HG02678 (cell line): Measurements from ENCODE around the gene NOTUM.

Experiments used
- ATAC-seq: cut with Tn5 transposase; IDR thresholded peaks from one replicate; pipeline ENCODE4 v1.9.1; 2021; ENCODE audit warnings: mild to moderate bottlenecking, moderate library complexity; ENCODE audit not compliant: unreplicated experiment

Gene NOTUM

DNA sequence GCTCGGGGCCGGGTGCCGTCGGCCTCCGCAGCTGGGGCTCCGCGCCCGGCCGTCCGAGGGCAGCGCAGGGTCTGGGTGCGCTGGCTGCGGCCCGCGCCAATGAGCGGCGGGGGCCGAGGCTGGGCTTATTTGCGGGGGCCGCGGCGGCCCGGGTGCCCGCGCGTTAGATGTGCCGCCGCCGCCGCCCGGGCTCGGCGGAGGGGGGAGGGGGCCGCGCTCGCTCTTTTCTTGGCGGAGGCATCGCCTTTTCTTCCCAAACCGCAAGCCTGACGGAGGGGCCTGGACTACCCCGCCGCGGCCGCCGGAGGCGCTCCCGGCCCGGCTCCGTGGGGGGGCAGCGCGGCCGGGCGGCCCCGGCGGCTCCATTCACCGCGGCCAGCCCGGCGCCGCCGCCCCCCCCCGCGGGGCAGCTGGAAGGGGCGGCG is at the start of gene NOTUM:
Gene NOTUM (minus strand): TSS at position 101 of the 425 bp plus-strand sequence. CDS start 278 bp downstream, outside the sequence.
- no peak for ATAC-seq

DNA sequence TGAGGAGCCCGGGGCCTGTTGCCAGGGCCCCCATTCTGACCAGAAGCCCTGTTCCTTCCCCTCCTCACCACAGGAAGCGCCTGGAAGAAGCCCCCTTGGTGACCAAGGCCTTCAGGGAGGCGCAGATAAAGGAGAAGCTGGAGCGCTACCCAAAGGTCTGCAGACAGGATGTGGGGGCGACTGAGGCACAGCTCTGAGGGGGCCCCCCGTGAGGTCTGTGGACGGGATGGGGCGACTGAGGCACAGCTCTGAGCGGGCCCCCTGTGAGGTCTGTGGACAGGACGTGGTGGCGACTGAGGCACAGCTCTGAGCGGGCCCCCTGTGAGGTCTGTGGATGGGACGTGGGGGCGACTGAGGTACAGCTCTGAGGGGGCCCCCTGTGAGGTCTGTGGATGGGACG is 48.4 kb upstream of the NOTUM start:
- no peak for ATAC-seq

DNA sequence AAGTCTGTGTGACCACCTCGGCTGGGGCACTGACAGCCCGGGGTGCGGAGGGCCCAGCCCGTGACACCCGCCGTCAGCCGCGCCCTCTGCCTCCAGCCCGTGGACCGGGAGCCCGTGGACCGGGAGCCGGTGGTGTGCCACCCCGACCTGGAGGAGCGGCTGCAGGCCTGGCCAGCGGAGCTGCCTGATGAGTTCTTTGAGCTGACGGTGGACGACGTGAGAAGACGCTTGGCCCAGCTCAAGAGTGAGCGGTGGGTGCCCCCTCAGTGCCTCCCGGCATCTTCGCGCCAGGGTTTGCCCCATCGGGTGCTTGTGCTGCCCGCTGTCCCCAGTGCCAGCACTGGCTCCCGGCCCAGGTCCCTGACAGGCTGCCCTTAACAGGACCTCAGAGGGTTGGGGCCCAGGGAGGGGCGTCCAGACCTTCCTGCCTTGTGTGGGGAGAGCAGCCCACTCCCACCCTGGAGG is 48.0 kb upstream of the NOTUM start:
- no peak for ATAC-seq

DNA sequence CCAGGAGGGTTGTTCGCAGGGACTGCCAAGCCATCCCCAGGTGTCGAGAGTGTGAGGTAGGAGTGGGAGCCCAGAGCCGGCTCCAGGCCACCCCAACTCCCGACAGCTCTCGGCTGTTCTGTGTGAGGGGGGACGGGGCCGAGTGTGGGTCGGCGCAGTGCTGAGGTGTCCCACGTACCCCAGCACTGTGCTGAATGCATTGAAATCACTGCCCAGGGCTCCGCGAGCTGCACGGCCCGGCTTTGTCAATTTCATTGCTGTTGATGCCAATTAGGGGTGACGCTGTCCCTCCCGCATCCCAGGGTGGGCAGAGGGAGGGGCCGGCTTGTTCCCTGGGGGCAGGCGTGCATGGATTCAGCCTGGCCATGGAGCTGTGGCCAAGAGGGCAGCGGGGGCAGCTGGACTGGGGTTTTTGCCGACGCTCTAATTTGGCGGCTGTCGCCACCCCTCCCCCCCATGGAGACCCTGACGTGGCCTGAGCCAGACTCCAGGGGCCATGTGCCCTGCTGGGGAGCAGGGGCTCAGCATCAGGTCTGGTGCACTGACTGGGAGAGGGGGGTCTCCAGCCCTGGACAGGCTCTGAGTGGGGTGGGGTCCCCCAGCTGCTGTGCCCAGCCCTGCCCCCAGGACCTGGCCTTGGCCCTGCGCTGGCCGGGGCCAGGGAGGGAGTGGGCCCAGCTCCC is 47.4 kb upstream of the NOTUM start:
- ATAC-seq = no peak

DNA sequence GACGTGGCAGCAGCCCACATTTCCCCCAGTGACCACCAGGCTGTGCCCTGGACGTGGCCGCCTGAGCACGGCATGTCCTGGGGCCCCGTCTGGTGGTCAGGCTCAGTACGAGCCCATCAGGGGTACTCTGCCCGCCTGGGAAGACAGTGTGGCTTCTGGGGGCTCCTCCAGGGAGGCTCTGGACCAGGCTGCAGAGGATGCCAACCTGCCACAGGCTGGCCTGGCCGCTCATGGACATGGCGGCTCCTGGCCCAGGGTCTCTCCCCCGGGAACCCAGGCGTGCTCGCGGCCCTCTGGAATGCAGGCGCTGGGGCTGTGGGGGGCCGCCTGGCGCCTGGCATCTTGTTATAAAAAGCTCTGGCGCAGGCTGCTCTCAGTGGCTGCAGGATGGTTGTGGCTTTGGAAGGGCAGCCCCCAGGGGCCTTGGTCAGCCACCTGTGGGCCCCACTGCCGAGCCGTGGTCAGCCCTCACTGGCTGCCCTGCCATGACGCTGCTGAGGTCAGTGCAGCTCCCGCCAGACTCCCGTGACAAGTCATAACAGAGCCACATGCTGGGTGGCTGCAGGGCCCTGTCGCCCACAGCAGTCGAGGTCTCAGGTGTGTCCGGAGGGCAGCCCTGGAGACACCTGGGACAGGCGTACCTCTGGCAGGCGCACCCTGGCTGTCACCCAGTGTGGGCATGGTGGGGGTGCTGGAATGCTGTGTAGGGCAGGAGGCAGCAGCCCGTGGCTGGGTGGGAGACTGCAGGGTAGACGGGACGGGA is 46.7 kb upstream of the NOTUM start:
- ATAC-seq = no peak

DNA sequence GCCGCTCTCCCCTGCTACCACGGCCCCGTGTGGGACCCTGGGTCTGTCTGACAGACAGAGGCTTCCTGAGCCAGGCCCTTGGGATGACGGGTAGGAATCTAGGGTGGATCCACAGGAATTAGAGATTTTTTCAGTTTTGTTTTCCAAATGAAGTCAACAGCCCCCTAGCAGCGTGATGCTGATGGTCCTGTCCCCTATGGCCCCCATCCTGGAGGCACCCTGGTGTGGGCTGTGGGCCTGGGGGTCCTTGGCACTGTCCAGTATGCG is 46.2 kb upstream of the NOTUM start:
- ATAC-seq = no peak

DNA sequence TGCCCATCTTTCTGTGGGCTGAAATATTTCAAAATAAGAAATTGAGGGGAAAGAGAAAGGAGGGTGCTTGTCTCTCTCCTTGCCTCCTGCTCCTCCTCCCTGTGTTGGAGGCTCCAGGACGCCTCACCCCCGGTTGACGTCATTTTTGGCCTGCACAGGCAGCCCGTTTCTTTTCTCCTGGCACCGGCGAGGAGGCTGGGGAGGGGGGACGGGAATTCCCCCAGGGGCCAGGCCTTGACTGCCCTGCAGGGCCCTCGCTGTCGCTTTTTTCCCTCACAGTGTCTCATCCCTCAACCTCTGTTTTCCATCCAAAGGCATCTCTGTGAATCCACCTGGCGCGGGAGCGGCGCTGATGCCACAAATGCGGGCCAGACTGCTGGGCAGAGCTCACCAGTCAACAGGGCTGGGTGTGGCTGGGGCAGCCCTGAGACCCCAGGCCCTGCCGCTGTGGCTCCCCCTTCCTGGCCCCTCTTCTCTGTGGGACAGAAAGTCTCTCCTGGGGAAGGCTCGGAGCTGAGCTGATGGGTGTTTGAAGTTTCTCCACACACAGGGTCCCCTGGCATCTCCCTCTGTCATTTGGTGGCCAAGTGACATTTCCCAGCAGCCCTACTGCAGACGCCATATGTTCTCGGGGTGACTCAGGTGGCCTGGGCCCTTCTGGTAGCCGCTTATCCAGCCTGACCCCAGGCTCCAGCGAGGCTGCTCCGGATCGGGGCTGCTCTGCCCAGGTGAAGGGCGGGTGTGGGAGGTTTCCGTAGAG is 45.7 kb upstream of the NOTUM start:
- ATAC-seq = no peak

DNA sequence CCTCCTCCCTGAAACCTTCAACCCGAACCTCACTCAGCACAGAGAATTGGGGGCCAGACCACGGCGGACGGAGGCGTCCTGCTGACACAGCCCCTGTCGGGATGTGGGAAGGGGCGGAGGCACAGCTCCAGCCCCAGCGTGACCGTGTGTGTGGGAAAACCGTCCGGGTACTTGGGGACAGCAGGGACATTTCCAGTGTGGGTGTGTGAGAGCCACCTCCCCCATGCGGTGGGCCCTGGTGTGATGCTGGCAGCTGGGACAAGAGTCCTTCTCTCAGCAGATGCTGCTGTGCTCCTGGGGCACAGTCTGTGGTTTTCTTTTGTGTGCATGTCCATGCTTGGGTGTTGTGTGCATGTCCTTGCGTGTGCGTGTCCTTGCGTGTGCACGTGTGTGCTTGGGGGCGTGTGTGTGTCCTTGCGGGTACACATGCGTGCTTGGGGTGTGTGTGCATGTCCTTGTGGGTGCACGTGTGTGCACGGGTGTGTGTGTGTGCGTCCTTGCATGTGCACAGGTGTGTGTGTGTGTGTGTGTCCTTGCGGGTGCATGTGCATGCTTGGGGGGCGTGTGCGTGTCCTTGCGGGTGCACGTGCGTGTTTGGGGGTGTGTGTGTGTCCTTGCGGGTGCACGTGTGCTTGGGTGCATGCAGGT is 44.8 kb upstream of the NOTUM start:
- no peak for ATAC-seq

DNA sequence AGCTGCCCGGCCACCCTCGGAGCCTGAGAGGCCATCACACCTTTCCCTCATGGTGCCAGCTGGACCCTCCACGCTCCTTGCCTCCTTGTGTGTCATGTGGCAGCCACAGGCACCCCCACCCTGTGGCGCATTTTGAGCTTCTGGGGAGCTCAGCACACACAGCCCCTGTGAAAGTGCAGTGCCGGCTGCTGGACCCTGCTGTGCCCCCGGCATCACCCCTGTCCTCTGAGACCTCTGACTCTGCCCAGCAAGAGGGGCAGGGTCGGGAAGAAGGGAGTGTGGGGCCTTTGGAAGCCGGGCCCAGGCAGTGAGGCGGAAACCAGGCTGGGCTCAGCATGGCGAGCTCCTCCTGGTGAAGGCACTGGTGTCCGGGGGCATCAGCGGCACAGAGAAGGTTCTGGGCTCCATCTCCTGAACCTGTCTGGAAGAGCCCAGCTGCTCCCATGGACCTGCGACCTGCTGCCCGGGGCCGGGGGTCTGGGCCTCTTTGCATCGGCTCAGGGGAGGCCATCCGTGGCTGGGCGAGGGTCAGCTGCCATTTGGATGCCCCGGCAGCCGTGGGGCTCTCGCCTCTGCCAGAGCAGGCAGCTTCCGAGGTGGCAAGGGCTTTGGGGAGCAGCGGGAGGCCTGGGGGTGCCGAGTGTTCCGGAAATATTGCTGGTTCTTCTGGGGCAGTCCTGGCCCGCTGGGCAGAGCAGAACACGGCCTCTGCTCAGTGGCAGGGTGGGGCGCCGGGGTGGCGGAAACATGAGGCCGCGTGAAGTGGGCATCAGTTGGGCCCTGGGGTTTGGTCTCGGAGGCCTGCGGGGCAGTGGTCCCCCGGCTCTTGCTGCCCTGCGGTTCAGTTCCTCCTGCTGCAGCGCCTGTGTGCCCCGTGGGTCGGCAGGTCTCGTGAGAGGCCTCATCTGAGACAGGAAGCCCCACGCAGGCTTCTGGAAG is 43.8 kb upstream of the NOTUM start:
- no peak for ATAC-seq

DNA sequence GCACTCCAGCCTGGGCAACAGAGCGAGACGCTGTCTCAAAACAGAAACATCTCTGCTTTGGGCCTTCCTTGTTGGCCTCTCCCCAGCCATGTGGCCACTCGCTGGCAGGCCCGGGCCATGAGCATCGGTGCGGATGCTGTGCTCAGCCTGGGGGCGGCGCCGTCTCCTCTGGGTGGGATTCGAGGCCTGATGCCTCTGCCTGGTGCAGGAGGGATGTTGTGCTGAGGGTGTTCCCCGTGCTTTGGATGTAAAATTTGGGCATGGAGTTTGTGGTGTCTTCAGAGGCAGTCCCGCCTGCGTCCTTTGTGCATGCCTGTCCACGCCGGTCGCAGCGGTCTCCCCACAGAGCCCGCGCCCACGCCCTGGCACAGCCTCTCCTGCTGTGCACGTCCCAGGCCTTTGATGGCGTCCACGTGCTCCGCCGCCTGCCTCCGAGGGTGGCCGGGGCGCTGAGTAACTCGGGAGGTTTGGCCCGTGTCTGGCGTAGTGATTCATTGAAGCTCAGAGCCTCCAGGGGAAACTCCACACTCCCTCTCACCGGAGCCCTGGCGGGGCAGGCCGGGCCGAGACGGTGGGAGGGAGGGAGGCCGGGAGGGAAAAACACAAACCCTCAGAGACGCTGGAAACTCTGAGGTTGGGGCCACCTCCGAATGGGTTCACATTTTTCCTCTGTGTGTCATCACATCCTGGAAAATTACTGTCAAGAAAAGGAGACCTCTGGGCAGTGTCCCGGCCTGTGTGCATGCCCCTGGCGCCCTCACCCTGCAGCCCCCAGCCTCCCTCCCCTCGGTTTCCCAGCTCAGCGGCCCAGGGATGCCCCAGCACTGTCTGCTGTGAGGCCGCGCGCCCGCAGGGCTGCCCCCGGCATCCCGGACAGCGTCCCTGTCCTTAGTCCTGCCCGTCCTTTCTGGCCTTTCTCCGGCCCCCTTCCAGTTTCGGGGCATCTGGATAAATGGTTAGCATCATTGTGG is 42.7 kb upstream of the NOTUM start:
- no peak for ATAC-seq

DNA sequence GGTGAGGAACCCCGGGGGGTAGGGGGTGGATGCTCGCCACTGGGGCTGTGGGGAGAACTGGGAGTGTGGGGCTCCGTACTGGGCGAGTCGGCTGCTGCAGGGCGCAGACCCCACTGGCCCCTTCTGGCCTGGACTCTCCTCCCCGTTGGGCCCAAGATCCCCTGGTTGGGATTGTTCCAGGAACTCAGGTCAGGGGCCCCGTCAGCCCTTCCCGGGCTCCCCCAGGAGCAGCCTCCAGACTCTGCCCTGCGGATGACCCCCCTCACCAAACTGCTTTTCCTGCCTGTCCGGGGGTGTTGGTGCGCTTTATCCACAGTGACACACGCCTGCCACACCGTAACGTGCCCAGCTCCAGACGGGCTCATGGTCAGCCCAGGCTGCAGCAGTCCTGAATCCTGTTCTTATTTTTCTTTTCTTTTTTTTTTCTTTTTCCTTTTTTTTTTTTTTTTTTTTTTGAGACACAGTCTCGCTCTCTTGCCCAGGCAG is 40.6 kb upstream of the NOTUM start:
- ATAC-seq = no peak

DNA sequence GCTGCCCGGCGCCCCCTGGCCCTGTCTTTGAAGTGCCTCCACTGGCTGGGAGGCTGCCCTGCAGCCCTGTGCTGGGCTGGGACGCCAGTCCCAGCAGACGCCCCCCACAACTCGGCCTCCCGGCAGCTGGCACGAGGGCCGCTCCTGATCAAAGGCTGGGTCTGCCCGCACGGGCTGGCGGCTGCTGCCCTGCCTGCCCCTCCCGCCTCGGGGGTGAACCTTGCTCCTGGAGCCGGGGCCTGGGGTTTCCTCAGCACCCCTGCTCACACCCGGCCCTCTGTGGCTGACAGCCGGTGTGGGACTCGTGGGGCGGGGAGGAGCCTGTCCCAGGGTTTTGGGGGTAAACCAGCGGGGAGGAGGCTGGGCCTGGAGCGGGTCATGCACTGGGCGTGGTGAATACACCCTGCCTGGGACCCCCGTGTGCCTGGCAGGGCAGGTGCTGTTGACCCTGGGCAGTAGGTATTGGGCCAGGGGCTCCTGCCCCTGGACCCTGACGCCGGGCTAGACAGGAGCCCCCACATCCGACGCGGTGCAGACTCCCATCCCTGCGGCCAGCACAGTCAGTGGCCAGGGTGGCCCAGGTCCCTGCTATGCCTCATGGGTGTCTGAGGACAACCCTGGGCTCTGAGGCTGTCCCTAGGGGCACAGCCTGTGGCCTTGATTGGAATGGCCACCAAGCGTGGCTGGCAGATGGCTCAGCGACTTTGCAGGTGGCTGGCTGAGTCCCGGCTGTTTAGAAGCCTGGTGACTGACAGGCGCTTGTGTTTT is 40.0 kb upstream of the NOTUM start:
- ATAC-seq = no peak

DNA sequence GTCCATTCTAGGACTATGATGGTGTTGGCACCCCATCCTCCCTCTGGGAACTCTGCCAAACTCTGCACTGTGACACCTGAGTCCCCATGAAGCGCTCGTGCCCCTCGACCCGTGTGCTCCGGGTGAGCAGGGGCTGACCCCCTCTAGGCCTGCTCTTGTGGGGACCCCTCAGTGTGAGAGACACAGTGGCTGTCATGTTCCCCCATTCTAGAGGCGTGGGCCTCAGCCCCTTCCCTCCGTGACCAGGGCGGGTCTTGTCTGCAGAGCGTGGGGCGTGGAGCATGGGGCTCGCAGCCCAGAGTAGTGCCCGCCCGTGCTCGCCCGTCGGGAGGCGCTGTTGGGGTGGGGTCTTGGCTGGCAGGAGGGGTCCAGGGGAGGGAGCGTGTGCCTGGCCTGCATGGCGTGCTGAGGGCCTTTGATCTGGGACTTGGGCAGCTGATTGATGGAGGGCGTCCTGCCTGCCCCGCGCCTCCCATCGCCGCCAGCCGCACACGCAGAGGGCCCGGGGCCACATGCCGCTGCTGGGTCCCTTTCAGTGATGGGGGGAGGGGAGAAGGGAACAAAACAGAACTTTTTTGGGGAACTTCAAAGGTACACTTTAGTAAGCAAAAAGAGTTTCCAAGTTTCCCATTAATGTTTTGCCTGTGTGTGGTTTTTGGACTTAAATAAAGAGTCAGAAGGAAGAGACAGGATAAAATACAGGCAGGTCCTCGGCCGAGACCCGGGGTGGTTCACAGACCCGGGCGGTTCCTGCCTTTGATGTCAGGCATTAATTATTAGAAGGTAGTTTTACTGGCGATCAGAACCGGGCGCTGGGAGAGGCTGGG is 39.2 kb upstream of the NOTUM start:
- no peak for ATAC-seq

DNA sequence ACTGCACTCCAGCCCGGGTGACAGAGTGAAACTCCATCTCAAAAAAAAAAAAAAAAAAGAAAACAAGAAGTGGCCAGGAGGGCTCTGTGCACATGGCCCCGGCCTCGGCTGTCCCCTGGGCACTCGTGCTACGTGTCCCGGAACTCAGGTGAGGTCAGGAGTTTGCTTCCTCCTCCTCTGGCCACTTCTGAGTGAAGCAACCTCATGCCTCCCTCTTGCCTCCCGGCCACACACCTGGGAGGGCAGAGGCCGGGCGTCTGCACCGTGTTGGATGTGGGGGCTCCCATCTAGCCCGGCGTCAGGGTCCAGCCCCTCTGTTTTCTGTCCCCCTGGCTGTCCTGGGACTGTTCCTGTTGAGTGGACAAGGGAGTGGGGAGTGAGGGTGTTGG is 38.6 kb upstream of the NOTUM start:
- ATAC-seq = no peak

DNA sequence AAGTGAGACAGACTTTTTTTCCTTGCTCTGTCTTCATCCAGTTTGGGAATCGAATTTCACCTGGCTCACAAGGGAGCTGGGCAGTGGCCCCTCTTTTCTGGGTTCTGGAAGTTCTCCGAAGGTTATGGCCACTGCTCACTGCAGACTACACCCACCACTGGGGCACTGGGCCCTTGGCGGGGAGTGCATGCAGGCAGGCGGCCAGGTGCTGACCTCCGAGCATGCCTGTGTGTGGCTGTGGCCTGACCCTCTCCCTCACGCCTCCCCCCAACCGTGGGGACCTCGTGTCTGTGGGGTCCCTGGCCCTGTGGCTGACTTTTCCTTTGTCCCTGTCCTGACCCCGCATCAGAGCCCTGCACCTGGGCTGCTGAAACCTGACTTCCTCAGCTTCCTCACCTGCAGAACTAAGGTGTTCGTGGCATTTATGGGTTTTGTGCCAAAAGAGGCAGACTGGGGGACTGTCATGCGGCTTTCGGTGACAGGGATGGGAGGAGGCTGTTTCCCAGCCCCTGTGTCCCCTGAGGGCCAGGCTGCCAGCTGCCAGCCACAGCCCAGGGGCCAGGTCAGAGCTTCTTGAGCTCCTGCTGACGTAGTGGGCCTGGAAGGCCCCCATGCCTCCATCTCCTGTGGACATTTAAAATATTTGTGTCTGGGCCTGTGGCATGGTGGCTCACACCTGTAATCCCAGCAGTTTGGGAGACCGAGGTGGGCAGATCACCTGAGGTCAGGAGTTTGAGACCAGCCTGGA is 37.9 kb upstream of the NOTUM start:
- no peak for ATAC-seq

DNA sequence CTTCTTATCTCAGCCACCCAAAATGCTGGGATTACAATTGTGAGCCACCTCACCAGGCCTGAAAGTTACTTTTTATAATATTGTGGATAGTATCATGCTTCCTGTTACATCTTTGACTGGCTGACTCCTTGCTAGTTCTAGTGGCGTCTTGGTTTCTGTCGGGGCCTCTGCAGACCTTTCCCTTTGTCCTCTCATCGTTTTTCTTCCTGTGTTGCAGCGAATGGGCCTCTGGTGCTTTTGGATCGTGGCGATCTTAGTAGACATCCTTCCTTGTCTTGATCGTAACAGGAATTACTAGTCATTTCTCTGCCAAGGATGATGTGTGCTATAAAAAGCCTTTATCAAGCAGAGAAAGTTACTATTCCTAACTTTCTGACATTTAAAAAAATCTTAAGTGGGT is 37.2 kb upstream of the NOTUM start:
- ATAC-seq = no peak
